GM19455 (cell line): ENCODE data around the gene TF.

Source experiments
- ATAC-seq: cut with Tn5 transposase; IDR thresholded peaks from one replicate; pipeline ENCODE4 v1.9.1; 2021; ENCODE audit not compliant: unreplicated experiment

The TF gene

DNA sequence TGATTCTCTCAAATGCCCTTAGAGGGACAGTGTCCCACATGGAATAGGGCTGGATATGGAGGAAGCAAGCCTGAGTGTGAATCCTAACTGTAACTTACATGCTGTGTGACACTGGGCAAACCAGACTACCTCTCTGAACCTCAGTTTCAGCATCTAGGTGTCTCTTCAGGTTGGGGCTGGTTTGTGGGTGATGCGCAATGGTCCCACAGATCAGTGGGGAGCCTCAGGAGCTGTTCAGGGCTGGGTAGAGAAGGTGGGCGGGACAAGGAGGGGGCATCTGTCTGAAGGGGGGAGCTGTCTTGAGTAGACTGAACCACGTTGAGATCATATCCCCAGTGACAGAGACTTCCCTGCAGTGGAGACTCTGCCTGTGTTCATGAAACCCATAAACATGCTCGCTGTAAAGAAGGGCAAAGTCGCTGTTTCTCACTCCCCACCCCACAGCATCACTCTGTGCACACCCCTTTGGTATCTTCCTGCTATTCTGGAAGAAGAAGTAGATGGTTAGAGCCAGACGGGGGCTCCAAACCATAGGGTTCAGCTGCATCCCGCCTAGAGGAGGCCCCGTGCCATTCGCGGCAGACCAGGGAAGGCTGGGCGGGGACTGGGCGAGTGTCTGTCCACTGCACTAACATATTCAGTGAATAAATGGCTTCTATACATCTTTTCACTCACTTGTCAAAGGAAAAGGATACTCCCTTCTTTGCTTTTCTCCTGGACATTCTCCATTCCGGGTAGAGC is 87.9 kb downstream of the TF start:
- ATAC-seq = no peak

DNA sequence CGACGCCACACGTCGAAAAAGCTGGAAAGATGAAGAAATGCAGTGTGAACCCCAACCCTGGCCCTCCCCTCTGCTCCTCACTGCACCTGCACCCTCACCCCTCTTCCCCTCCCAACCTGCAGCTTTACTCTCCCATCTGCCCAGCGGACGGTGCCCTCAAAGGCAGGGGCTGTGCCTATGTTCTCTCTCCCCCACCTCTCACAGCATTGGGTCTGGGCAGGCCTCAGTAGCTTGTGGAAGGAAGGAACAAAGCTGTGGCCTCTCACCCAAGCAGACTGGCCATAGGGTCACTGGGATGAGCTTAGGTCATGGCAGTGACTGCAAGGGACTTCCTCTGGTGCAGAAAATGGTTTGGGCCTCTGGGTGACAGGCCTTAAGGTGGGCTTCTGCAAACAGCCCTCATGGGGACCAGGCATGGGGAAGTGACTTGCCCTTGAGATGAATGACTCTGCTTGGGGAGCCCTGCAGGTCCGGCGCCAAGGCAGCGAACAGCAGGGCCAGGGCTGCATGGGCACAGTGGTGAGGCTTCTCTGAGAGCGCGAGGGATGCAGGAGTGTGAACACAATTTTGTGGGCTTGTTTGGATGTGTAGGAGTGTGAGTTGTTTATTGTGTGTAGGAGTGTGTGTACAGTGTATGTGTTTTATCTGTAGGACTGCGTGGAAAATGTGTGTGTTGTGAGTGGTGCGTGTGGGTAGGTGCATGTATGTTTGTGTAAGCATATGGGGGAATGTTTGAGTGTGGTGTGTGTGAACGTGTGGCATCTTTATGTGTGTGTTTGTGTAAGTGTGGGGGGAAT is 88.6 kb downstream of the TF start:
- no peak for ATAC-seq

DNA sequence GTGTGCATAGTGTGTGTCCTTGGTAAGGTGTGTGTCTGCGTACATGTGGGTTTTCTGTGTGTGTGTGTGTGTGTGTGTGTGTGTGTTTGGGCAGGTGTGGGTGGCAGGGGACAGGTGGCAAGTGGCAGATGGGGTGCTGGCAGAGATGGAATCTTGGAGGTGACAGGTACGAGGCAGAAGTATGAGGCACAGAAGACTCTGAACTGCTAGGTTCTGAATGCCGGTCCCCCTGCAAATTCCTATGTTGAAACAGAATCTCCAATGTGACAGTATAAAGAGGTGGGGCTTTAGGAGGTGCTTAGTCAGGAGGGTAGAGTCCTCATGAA is 89.2 kb downstream of the TF start:
- no peak for ATAC-seq

DNA sequence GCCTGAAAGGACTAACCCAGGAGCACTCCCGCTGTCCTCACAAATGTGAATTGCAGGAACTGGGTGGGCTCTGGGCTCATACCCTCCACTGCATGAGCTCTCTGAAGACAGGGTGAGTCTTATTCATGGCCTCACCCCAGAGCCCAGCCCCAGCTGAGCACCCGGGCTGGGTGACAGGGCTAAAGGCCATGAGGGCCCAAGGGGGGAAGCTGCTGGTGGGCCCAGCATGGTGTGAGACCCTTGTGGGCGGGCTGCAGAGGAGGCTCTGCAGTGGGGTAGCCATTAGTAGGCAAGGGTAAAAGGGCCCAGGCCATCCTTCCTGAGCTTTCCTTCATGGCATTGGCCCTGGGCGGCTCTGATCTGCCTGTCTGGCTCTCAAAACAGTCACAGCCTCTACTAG is 89.8 kb downstream of the TF start:
- ATAC-seq = no peak

DNA sequence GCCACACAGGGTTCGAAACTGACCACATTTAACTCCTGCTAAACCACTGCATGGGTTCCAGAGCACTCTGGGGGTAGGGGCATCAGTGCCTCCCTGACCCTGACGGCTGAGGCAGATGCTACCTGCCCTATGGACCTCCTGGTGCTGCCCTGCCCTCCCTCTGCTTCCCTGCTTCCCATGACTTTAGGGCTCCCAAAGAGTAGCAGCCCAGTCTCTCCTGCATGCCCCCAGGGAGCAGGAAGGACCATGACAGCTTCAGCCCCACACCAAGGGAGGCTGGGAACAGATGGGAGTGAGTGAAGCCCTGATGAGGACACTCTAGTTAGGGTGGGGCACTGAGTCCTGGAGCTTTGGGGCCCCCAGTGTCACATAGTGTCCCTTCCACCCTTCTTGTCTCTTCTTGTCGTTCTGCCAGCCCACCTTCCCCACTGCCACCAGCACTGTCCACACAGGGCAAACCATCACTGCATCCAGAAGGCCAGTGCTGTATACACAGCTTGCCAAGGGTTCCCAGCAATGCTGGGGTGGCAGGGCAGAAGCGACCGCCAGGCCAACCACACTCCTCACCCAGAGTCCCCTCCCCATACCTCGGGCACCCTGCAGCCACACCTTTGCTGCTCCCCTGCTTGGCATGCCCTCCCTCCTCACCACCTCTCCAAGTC is 90.4 kb downstream of the TF start:
- no peak for ATAC-seq

DNA sequence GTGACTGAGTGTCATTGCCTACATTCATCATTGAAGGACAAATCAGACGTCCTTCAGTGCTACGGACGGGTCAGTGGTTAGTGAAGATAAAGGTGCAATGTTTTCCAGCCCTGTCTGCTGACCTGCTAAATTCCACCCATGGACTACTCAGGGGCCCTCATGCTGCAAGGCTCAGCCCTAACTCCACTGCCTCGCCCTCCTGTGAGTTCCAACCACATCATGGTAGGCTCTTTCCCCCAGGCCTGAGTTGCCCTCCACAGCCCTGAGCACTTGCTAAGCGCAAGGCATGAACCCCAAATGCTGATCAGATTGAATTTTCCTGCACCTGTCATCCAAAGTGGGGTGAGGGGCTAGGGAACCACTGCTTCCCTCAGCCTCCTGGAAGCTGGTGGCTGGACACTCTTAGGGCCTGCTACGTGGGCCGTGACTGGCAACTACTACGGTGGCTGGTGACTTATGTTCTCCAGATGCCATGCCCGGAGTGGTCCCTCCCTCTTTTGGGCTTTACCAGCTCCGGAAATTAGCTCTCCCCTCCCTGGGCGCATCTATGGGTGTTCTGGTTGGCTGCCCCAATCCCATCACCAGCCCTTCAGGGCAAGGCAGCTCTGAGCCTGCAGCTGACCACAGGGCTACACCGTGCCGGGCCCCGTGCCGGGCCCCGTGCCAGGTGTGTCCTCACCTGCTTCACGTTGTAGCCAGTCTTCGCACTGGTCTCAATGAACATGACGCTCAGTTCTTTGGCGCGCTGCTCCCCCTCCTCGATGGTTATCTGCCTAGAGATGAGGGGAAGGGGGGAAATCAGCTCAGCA is 91.5 kb downstream of the TF start:
- ATAC-seq = no peak

DNA sequence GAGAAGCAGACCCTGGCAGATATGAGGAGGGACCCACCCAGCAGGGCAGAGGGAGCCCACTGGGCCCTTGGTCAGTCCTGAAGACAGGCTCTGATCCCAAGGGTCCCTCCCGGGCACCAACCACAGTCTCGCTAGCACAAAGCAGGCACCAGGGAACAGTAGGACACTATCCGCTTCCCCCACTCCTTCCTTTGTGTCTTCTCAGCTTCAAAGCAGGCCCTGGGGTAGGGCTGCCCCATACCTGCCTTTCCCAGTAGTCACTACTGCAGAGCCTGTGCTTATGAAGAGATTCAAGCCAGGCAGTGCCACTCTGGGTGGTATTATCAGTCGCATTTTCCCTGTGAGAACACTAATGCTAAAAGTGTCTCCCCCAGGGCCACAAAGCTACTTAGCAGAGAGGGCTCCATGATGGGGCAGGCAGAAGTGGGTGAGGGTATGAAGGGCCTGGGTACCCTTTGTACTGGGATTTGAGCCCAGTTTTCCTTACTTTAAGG is 92.2 kb downstream of the TF start:
- ATAC-seq = no peak

DNA sequence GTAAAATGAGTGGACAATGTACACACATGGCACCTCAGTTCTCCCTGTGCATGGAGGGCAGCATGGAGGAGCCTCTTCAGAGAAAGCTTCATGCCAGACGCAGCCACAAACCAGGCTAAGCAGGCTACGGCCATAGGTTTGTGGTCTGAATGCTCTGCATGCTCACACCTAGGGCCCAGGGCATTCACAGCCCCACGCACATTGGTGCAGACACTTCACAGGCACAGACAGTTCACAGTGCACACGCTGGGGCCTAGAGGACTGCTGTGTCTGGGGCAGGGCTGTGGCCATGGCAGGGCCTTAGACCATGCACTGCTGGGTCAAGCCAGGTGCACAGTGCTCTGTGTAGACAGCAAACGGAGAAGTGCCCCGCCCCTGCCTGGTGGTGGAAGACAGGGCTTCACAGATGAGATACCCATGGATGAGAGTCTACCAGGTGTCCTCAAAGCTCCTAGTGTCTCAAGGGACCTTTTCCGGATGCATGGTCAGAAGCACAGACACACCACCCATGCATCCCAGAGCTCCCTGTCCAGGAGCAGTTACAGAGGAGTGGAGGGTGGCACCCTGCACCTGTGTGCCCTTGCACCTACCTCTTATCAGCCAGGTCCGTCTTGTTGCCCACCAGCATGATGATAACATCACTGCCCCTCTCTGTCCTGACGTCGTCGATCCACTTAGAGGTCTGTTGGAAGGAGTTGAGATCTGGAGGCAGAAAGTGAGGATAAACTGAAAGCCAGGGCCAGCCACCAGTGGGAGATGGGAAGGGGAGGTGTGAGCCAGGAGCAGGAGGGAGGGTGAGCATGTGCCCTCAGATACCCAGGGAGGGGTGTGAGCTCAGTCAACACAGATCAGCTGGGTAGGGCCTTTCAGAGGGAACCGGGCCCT is 93.0 kb downstream of the TF start:
- ATAC-seq = no peak

DNA sequence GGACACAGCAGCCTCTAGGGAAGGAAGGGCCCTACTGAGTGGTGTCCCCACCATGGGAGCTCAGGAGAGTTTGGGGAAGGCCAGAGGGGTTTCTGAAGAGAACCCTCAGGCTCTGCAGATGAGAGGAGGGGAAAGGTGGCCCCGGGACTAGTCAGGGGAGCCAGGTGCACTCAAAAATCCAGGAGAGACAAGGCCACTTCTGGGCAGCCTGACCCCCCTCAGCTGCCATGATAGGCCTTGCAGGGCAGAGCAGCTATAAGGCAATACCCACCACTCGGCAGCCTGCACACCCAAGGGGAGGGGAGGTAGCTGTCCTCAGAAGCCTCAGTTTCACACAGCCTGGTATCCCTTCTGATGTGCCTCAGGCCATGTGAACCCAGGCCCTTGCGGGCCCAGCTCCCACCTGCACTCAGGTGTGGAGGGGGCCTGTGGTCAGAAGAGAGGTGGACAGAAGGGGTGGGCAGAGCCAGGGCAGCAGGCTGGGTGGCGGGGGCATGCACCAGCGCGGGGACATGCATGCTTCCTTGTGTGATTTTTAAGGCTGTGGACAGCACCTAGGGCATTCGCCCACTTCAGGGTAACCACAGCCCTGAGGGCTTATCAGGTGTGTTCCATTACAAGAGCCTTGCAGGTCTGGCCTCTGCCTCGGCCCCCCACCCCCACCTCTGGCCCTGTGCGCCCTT is 94.0 kb downstream of the TF start:
- ATAC-seq = no peak

DNA sequence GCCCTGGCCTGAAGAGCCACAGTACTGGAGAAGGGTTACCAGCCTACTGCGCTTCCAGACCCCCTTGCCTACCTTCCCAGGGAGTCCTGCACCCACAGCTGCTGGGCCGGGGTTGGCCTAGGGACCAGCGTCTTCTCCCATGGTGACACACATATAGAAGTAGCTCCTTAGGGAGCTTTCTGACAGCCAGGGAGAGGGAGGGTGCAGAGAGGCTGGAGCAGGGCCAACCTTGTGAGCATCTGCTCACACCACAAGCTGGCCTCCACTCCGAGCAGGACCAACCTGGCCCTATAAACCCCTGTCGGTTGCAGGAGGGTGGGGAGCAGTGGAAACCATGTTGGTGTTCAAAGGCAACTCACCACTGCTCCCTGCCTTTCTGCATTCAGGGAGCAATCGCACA is 94.6 kb downstream of the TF start:
- ATAC-seq = no peak

DNA sequence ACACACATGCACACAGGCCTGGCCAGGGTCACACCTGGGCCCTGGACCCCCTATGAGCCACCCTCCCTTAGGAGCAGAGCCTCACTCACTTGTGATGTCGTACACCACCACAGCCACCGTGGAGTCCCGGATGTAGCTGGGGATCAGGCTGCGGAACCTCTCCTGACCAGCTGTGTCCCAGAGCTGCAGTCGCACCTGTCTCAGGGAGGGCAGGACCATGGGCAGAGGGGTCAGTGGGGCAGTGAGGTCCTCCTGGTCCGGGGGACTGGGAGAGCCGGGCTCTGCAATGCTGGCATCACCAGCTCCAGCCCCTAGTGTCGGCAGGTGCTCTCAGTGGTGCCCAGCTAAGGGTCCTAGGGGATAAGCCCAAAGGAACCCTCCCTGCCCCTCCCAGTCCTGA is 95.0 kb downstream of the TF start:
- no peak for ATAC-seq

DNA sequence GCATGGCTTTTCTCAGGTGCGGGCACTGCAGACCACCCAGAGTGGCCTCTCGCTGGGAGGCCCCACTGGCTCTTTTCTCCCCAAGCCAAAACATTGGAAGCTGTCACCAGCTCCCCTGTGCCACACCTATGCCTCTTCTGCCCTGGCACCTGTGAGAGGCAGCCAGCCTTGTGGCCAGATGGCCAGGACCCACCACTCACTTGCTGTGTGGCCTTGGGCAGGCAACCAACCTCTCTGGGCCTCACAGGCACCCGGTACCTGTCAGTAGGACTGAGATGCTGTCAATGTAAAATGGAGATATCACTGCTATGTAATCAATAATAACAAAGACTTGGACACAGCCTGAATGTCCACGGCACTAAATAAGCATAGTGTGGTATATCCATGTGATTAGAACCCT is 96.0 kb downstream of the TF start:
- no peak for ATAC-seq

DNA sequence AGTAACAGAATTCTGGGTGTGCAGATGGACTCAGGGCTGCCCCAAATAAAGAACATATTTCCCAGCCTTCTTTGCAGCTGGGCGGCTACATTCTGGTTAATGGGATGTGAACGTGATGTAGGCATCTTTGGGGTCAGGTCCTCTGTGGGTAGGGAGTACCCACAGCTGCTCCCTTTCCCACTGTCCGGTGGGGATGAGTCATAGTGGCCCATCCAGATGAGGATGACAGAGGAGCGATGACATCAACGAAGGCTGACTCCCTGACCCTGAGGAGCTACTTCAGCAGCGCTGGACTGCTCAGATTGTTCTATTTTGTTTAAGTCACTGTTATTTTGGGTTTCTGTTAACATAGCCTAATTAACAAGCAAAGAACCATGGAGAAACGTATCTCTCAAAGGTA is 97.4 kb downstream of the TF start:
- no peak for ATAC-seq

DNA sequence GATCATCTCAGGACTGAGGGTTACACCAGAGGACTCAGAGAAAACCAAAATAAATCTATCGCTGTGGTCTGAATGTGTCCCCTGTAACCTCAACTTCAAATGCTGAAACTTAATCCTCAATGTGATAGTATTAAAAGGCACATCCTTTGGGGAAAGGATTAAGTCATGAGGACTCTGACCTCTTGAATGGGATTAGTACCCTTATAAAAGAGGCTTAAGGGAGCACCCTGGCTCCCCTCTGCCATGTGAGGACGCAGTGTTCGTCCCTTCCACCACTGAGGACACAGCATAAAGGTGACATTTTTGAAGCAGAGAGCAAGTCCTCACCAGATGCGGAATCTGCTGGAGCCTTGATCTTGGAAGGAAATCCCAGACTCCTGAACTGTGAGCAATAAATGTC is 98.9 kb downstream of the TF start:
- no peak for ATAC-seq
